Adrenal gland (tissue), 12 donors: ENCODE data around the gene EEF1E1. TPM values are rescaled to one million over a fixed set of nuclear protein-coding genes. Genes with fewer than 3 reads are reported as not detected.

Experiments used
- DNase-seq, 7 donors: peaks; one replicate each; pipeline ENCODE4 v3.0.0-alpha.2; 2019 to 2020
- H3K27ac ChIP-seq, 5 donors: fragments of 200-600 bp; sonication (generic) in 4 of 5; 1 replicate in 3 of 5; 2 replicates in 2 of 5; pipeline versions ENCODE4 v1.5.1 to v1.8.0; 2016 to 2020; ENCODE audit warnings: mild to moderate bottlenecking in 1 of 5
- H3K27me3 ChIP-seq: fragments of 200-600 bp; 2 replicates; pipeline ENCODE4 v1.8.0; 2021
- H3K36me3 ChIP-seq, 2 donors: fragments of 200-600 bp; replicated peaks in 1 of 2; 1 replicate in 1 of 2; 2 replicates in 1 of 2; pipeline versions ENCODE4 v1.5.1 to v1.8.0; 2018 to 2022
- H3K4me1 ChIP-seq, 2 donors: fragments of 200-600 bp; replicated peaks in 1 of 2; 1 replicate in 1 of 2; 2 replicates in 1 of 2; pipeline versions ENCODE4 v1.5.1 to v1.8.0; 2018 to 2021
- H3K4me3 ChIP-seq, 4 donors: fragments of 200-600 bp; sonication (generic) in 3 of 4; one replicate each; pipeline ENCODE4 v1.5.1; 2016 to 2018
- H3K9me3 ChIP-seq, 3 donors: fragments of 200-600 bp; sonication (generic) in 1 of 3; replicated peaks in 1 of 3; 1 replicate in 2 of 3; 2 replicates in 1 of 3; pipeline versions ENCODE4 v1.5.1 to v1.8.0; 2016 to 2021
- POLR2A ChIP-seq, 2 donors: fragments of 450-650 bp; IDR thresholded peaks; one replicate each; pipeline ENCODE4 v1.6.1; 2017; ENCODE audit warnings: antibody characterized with exemption in 2 of 2, mild to moderate bottlenecking in 2 of 2, moderate library complexity in 1 of 2
- WGBS, 4 donors: extraction: QIAGEN DNeasy Blood & Tissue Kit in 2 of 4; methylation state at CpG; one replicate each; pipeline versions ENCODE4 v1.1.5 to v1.1.7; 2013 to 2017; 5-methylcytosine and 5-hydroxymethylcytosine counted together
- intact Hi-C, 2 donors: fragments of 100-400 bp; cut with DNase I; formaldehyde crosslinking; loops; one replicate each; pipeline versions ENCODE4 v1.14.1 to v1.15.0; 2022 to 2023
- polyA plus RNA-seq, 3 donors: library from polyadenylated mRNA; stranded (reverse); fragments of 200-250 nt in 2 of 3; fragments of 350-450 nt in 1 of 3; fragmentation: Illumina TruSeq in 1 of 3; extraction: RNeasy Lipid Tissue Mini Kit (QIAGEN cat#74804) in 1 of 3; gene quantifications; one replicate each; pipeline ENCODE4 v1.2.3, GENCODE V29; 2013 to 2014
- total RNA-seq, 9 donors: library from RNA; depleted of rRNA in 4 of 9; stranded (reverse); fragments of >200 nt in 4 of 9; fragments of 120-200 nt in 1 of 9; fragmentation: NEBNext Ultra II Directional in 1 of 9; extraction: Animal tissue kit (Norgen Biotek cat#: 25700) in 1 of 9; gene quantifications; one replicate each; pipeline versions ENCODE4 v1.1.0 to v1.2.4, GENCODE V29; 2013 to 2023
- TF ChIP-seq, protein P1 (sequence below), 6 experiments: fragments of 450-650 bp in 4 of 6; fragments of 200-600 bp in 2 of 6; sonication (generic) in 1 of 6; IDR thresholded peaks; 1 replicate in 5 of 6; 2 replicates in 1 of 6; pipeline versions ENCODE4 v1.5.1 to v1.8.0; 2016 to 2021; ENCODE audit warnings: antibody characterized with exemption in 6 of 6, mild to moderate bottlenecking in 2 of 6, moderate library complexity in 1 of 6
- donor health status: healthy with polysubstance abuse.
- donor health status: Bipolar disorder and iron deficiency.
- donor health status: DM: yes; HTN: yes; CAD: no.
- donor health status: DM: no; HTN: no; CAD: no.
- donor health status: DM: no; HTN: no; CAD: no.
- donor health status: DM: yes; HTN: yes; CAD: no.

Gene EEF1E1
- total and polyA plus RNA-seq, 12 donors = 18.1 to 95.8 (median 31.8) TPM

DNA sequence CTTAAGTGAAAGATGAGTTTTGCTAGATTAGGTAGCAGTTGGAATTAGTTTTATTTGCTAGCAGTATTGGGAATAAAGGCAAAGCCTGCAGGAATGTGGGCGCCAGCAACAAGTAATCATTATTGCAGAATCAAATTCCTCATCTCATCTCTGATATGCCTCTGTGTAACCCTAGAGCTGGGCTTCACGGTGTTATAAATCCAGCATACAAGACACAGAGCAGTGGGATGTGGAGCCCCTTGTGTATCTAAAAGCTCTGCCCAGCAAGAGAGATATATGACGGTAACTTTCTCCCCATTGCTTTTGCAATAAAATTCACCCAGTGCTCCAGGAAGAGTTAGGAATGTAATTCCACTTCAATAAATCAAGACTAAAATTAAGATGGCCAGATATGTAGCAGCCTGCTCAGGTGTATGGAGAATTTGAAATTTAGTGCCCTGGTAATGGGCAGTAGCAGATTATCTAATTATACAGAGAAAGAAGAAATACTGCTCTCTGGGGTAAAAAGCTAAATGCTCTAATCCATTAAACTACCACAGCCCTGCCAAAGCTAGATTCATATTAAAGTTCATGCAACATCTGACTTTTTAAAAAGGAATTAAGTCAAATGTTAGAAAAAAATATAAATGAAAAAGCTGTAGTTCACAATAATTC lies 32.6 kb downstream of the EEF1E1 start:
- no peak overlapping the region for H3K4me3 ChIP-seq
- TF ChIP-seq POLR2A (IDR thresholded peaks at IDR 0.05) = no peak
- TF ChIP-seq, protein P1, sequence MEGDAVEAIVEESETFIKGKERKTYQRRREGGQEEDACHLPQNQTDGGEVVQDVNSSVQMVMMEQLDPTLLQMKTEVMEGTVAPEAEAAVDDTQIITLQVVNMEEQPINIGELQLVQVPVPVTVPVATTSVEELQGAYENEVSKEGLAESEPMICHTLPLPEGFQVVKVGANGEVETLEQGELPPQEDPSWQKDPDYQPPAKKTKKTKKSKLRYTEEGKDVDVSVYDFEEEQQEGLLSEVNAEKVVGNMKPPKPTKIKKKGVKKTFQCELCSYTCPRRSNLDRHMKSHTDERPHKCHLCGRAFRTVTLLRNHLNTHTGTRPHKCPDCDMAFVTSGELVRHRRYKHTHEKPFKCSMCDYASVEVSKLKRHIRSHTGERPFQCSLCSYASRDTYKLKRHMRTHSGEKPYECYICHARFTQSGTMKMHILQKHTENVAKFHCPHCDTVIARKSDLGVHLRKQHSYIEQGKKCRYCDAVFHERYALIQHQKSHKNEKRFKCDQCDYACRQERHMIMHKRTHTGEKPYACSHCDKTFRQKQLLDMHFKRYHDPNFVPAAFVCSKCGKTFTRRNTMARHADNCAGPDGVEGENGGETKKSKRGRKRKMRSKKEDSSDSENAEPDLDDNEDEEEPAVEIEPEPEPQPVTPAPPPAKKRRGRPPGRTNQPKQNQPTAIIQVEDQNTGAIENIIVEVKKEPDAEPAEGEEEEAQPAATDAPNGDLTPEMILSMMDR (IDR thresholded peaks at IDR 0.05) = no peak
- no peaks in the 10 kb centered on the region for H3K27me3 ChIP-seq
- no peaks in the 10 kb centered on the region for H3K36me3 ChIP-seq
- H3K4me1 ChIP-seq = peaks cover 0 to 4% of the 10 kb centered on the region in 2 donors
- H3K9me3 ChIP-seq = no peaks in the 10 kb centered on the region
- 47 to 62% (median 49%) methylated on average over 3 of the region's 3 CpGs for WGBS, 4 donors
- intact Hi-C loops = no loop called here
- H3K27ac ChIP-seq = no peak overlapping the region
- DNase-seq = no peak

DNA sequence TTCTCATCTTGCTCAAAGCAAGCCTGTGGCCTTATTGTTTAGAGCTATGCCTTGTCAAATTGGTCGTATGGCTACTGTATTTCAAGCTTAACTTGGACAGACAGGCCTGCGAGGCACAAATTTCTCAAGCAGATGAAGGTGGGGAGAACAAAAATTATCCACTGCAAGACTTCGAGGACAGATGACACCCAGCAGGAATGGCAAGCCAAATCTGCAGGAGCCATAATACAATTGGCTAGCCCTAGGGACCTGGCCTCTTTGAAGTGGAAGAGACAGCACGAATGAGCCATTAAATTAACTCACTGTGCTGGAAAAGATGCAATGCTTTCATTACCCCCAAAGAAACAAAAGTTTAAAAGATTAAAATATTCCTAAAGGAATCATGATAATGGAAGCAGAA lies 33.2 kb downstream of the EEF1E1 start:
- no peak for TF ChIP-seq POLR2A (IDR thresholded peaks at IDR 0.05)
- TF ChIP-seq, protein P1 (IDR thresholded peaks at IDR 0.05) = no peak
- Histone ChIP-seq H3K27me3 (no peaks in the 10 kb centered on the region), H3K27ac (no peak overlapping the region), H3K36me3 (no peaks in the 10 kb centered on the region), H3K4me1 (peaks cover 0 to 7% of the 10 kb centered on the region in 2 donors), H3K4me3 (no peak overlapping the region), H3K9me3 (no peaks in the 10 kb centered on the region)
- WGBS, 4 donors = 67 to 75% (median 71%) methylated on average over 4 of the region's 4 CpGs
- no peak for DNase-seq
- intact Hi-C loops = no loop called here

DNA sequence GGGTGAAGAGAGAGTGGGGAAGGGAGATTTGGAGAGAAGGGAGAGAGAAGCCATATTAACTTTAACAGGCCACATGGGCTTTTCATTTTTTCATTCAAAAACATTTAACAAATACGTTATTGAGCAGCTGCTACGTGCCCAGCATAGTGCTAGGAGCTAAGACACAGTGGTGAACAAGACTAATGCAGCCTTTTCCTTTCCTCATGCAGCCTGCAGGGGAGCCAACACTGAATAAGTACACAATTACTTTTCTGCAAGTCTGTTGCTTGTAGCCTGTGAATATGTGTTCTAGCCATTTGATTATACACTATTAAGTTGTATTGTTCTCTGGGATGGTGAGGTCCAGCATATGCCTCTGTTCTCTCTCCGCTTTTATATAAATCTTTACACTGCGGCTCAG lies 36.2 kb downstream of the EEF1E1 start:
- H3K27me3 ChIP-seq = no peaks in the 10 kb centered on the region
- no peak overlapping the region for H3K27ac ChIP-seq
- H3K4me3 ChIP-seq = no peak overlapping the region
- no peaks in the 10 kb centered on the region for H3K9me3 ChIP-seq
- peaks cover 0 to 14% of the 10 kb centered on the region in 2 donors for H3K4me1 ChIP-seq
- TF ChIP-seq, protein P1 (IDR thresholded peaks at IDR 0.05) = peak in 1 of 6 experiments; percentile 3
- TF ChIP-seq POLR2A (IDR thresholded peaks at IDR 0.05) = no peak
- intact Hi-C loops = no loop called here
- no peak for DNase-seq
- WGBS, 4 donors = 83 to 91% (median 86%) methylated on average over 4 of the region's 4 CpGs
- H3K36me3 ChIP-seq = peaks cover 0 to 8% of the 10 kb centered on the region in 2 donors

DNA sequence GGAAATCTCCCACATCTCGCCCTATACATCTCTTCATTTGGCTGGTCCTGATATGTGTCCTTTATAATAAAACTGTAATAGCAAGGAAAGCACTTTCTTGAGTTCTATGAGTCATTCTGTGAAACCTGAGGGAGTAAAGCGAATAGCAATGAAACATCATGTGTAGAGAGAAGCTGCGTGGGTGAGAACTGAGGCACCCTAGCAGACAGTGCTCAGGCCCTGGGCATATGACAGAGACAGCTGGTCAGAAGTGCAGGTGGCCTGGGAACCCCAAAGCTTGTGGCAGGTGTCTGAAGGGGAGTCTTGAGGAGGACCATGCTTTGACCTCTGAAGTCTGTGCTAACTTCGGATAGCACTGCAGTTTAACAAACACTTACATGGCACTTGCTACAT lies 36.8 kb downstream of the EEF1E1 start:
- no peak for TF ChIP-seq POLR2A (IDR thresholded peaks at IDR 0.05)
- TF ChIP-seq, protein P1 (IDR thresholded peaks at IDR 0.05) = no peak
- H3K27me3 ChIP-seq = no peaks in the 10 kb centered on the region
- DNase-seq = no peak
- H3K36me3 ChIP-seq = peaks cover 0 to 12% of the 10 kb centered on the region in 2 donors
- 88 to 96% (median 92%) methylated on average over 4 of the region's 4 CpGs for WGBS, 4 donors
- H3K27ac ChIP-seq = no peak overlapping the region
- intact Hi-C loops = no loop called here
- H3K9me3 ChIP-seq = no peaks in the 10 kb centered on the region
- H3K4me1 ChIP-seq = peaks cover 0 to 14% of the 10 kb centered on the region in 2 donors
- no peak overlapping the region for H3K4me3 ChIP-seq
